RWPE1 (cell line): Measurements from ENCODE around the gene RBM3.
A peak's percentile ranks its signal among the peaks of the same experiment; 100 is the strongest.

ENCODE experiments used
- CTCF ChIA-PET: fragments of 350-600 bp; sonication (Branson Sonifier 250); formaldehyde crosslinking; extraction: SDS; loops from one replicate; lab custom pipeline; 2021; lab: Yijun Ruan, JAX
- POLR2A ChIA-PET: fragments of 400-600 bp; formaldehyde crosslinking; extraction: SDS; loops from one replicate; lab custom pipeline; 2020; ENCODE audit warnings: antibody characterized with exemption; ENCODE audit not compliant: low non-redundant PET; lab: Yijun Ruan, JAX
- DNase-seq: peaks from one replicate; pipeline ENCODE4 v3.0.0; 2012; ENCODE audit warnings: low spot score
- H3K27ac ChIP-seq: fragments of 450-650 bp; 2 replicates; pipeline ENCODE4 v1.5.1; 2017
- TF ChIP-seq, protein P1 (sequence below): fragments of 450-650 bp; conservative IDR thresholded peaks from 2 replicates; pipeline ENCODE4 v1.5.1; 2017; ENCODE audit warnings: low read depth, mild to moderate bottlenecking

RBM3 gene

DNA sequence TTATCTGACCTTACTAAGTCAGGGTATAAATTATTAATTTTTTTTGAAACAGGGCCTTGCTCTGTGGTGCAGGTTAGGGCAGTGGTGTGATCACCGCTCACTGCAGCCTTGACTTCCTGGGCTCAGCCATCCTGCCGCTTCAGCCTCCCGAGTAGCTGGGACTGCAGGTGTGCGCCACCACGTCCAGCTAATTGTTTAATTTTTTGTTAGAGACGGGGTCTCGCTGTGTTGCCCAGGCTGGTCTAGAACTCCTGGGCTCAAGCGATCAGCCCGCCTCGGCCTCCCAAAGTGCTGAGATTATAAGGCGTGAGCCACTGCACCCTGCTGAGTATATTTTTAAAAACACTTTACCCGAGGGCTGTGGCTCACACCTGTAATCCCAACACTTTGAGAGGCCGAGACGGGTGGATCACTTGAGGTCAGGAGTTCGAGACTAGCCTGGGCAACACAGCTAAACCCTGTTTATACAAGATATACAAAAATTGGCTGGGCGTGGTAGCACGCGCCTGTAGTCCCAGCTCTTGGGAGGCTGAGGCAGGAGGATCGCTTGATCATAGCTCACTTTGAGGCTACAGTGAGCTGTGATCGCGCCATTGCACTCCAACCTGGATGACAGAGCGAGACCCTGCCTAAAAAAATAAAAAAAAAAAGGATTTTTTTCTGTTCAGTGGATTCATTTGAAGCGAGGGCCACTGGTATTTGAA, 35.5 kb upstream of the RBM3 start:
- ChIA-PET CTCF (interaction anchor here (0.9 kb wide), 1 partner anchor 9 kb away, joined by 4 read pairs; no protein-coding TSS in a partner anchor), POLR2A (interaction anchor here (1.2 kb wide), 1 partner anchor 35 kb away, joined by 4 read pairs; the partner anchor contains the start of gene RBM3)
- DNase-seq = no peak
- TF ChIP-seq, protein P1, sequence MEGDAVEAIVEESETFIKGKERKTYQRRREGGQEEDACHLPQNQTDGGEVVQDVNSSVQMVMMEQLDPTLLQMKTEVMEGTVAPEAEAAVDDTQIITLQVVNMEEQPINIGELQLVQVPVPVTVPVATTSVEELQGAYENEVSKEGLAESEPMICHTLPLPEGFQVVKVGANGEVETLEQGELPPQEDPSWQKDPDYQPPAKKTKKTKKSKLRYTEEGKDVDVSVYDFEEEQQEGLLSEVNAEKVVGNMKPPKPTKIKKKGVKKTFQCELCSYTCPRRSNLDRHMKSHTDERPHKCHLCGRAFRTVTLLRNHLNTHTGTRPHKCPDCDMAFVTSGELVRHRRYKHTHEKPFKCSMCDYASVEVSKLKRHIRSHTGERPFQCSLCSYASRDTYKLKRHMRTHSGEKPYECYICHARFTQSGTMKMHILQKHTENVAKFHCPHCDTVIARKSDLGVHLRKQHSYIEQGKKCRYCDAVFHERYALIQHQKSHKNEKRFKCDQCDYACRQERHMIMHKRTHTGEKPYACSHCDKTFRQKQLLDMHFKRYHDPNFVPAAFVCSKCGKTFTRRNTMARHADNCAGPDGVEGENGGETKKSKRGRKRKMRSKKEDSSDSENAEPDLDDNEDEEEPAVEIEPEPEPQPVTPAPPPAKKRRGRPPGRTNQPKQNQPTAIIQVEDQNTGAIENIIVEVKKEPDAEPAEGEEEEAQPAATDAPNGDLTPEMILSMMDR = no peak
- peak overlapping the region; percentile 84 for H3K27ac ChIP-seq

- peak within 1 kb of the TSS; percentile 84 for H3K27ac ChIP-seq
- peak; percentile 90 for DNase-seq
- ChIA-PET POLR2A (interaction anchor here (1.2 kb wide), 1 partner anchor 35 kb away, joined by 4 read pairs; the partner anchor contains the start of gene RBM3), CTCF (interaction anchor here (0.6 to 1.5 kb wide), 5 partner anchors 9 to 790 kb away, joined by 3 to 6 read pairs (median 4); partner anchors contain the start of gene RBM3)
- TF ChIP-seq, protein P1 = 0 out of 2 replicates have a peak, but pooled peaks have one; percentile 18
Observed at GRCh38 chrX:48539345-48540027, 34.8 kb upstream of the RBM3 start, which contains the start of gene TBC1D25. Gene TBC1D25, plus strand, starts transcription at chrX:48539714. Its CDS starts 84 bp downstream, at chrX:48539798.

DNA sequence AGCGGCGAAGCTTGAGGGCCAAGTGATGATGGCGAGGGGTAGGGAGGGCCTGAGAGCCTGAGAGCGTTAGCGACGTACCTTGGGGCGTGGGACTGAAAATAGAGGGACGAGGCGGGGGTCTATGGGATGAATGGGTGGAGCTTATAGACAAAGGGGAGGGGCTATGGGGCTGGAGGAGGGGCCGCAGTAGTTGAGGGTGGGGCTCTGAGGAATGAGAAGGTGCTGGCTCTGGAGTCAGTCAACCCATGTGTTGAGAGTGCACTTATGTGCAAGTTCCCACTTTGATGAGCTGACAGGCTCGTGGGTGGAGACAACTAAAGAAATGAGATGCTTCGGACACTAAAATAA, 34.3 kb upstream of the RBM3 start:
- ChIA-PET POLR2A (interaction anchor here (0.6 to 1.2 kb wide), 2 partner anchors 34 to 38 kb away, joined by 3 to 4 read pairs; partner anchors contain the start of gene RBM3), CTCF (interaction anchor here (0.6 to 1.5 kb wide), 4 partner anchors 9 to 791 kb away, joined by 3 to 6 read pairs (median 4); partner anchors contain the start of gene RBM3)
- peak; percentile 54 for DNase-seq
- TF ChIP-seq, protein P1 = no peak
- H3K27ac ChIP-seq = peak overlapping the region; percentile 84

DNA sequence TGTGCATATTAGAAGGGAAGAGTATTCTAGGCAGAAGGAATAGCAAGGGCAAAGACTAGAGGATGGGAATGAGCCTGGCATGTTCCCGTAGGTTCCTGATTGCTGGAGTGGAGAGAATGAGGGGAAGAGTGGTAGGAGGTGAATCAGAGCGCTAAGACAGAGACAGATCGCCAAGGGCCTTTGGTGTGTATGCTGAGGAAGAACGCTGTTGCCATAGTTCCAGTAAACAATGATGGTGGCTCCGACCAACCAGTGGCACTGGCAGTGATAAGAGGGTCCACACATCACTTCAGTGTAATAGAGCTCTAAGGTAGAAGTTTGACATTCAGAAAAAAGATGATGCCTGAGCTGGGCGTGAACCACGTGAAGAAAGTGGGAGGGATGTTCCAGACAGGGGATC, 33.8 kb upstream of the RBM3 start:
- no peak for DNase-seq
- H3K27ac ChIP-seq = peak overlapping the region; percentile 84
- TF ChIP-seq, protein P1 = no peak
- POLR2A ChIA-PET = interaction anchor here (0.6 kb wide), 1 partner anchor 38 kb away, joined by 3 read pairs; no protein-coding TSS in a partner anchor
- CTCF ChIA-PET = interaction anchor here (0.6 to 1.5 kb wide), 3 partner anchors 9 to 41 kb away, joined by 4 to 6 read pairs (median 4); partner anchors contain the start of gene RBM3

- POLR2A ChIA-PET = no interaction called here
- CTCF ChIA-PET = interaction anchor here (0.6 kb wide), 1 partner anchor 42 kb away, joined by 4 read pairs; no protein-coding TSS in a partner anchor
- H3K27ac ChIP-seq = peak overlapping the region; percentile 84; the same call in 1 of the 2 replicates
- DNase-seq = no peak
- TF ChIP-seq, protein P1 = no peak
Observed at GRCh38 chrX:48541140-48541814, 33.0 kb upstream of the RBM3 start.
